OCI-LY7 (cell line): ENCODE measurements around the gene OPN5. TPM values are rescaled to one million over a fixed set of nuclear protein-coding genes. Genes with fewer than 3 reads are reported as not detected.

Experiments used
- BruUV-seq: library from RNA; stranded (reverse); fragments of 400-500 nt; replicated peaks from 2 replicates; lab custom pipeline; 2021; lab: Mats Ljungman, UMichigan
- CTCF ChIA-PET: fragments of 300-600 bp; sonication (Branson Sonifier 250); formaldehyde crosslinking; loops from one replicate; lab custom pipeline; 2022; ENCODE audit warnings: antibody characterized with exemption; ENCODE audit not compliant: unreplicated experiment; lab: Charles Lee
- POLR2A ChIA-PET: fragments of 300-600 bp; sonication (Branson Sonifier 250); formaldehyde crosslinking; loops from one replicate; lab custom pipeline; 2022; ENCODE audit warnings: antibody characterized with exemption; lab: Charles Lee
- DNase-seq: peaks from one replicate; pipeline ENCODE4 v3.0.0-alpha.2; 2015; ENCODE audit warnings: low spot score
- H2AFZ ChIP-seq: fragments of 200-600 bp; sonication (generic), shearing (Covaris generic); 2 replicates; pipeline ENCODE4 v1.6.1; 2014; ENCODE audit warnings: mild to moderate bottlenecking, antibody characterized with exemption, low read length, moderate library complexity
- H3K27ac ChIP-seq: fragments of 200-600 bp; sonication (generic); 2 replicates; pipeline ENCODE4 v1.5.1; 2014; ENCODE audit warnings: mixed run types, low read depth, mild to moderate bottlenecking, moderate library complexity, low read length, inconsistent platforms; ENCODE audit not compliant: poor library complexity, severe bottlenecking
- H3K36me3 ChIP-seq: fragments of 200-600 bp; sonication (generic); 2 replicates; pipeline ENCODE4 v1.6.1; 2014; ENCODE audit warnings: mild to moderate bottlenecking, antibody characterized with exemption, low read length, moderate library complexity, mixed read lengths; ENCODE audit not compliant: insufficient read depth
- H3K4me1 ChIP-seq: fragments of 200-600 bp; sonication (generic); 2 replicates; pipeline ENCODE4 v1.5.1; 2014; ENCODE audit warnings: mild to moderate bottlenecking, low read length; ENCODE audit not compliant: insufficient read depth, poor library complexity, severe bottlenecking
- H3K4me2 ChIP-seq: fragments of 200-600 bp; sonication (generic); 2 replicates; pipeline ENCODE4 v1.6.1; 2014; ENCODE audit warnings: mild to moderate bottlenecking, low read length
- H3K4me3 ChIP-seq: fragments of 200-600 bp; sonication (generic); 2 replicates; pipeline ENCODE4 v1.5.1; 2014; ENCODE audit warnings: mild to moderate bottlenecking, low read depth, low read length; ENCODE audit not compliant: poor library complexity, severe bottlenecking
- H3K79me2 ChIP-seq: fragments of 200-600 bp; sonication (generic); 2 replicates; pipeline ENCODE4 v1.6.1; 2016; ENCODE audit warnings: low read depth, mild to moderate bottlenecking, low read length, moderate library complexity, mixed read lengths; ENCODE audit not compliant: insufficient read depth
- H3K9me2 ChIP-seq: fragments of 200-600 bp; sonication (generic); 2 replicates; pipeline ENCODE4 v1.6.1; 2016; ENCODE audit warnings: mild to moderate bottlenecking, low read length, mixed read lengths; ENCODE audit not compliant: insufficient read depth
- H3K9me3 ChIP-seq: fragments of 200-600 bp; sonication (generic); 2 replicates; pipeline ENCODE4 v1.6.1; 2014; ENCODE audit warnings: mild to moderate bottlenecking, mixed run types, low read length, mixed read lengths
- H4K20me1 ChIP-seq: fragments of 200-600 bp; sonication (generic); 2 replicates; pipeline ENCODE4 v1.6.1; 2014; ENCODE audit warnings: mild to moderate bottlenecking, antibody characterized with exemption, low read length, moderate library complexity, mixed read lengths; ENCODE audit not compliant: insufficient read depth
- CTCF ChIP-seq: fragments of 200-600 bp; sonication (generic); conservative IDR thresholded peaks from 2 replicates; pipeline ENCODE4 v1.5.1; 2014; ENCODE audit warnings: mild to moderate bottlenecking, antibody characterized with exemption, low read length, moderate library complexity, mixed read lengths
- EZH2phosphoT487 ChIP-seq: fragments of 200-600 bp; sonication (generic); IDR thresholded peaks from 2 replicates; pipeline ENCODE4 v1.6.1; 2018; ENCODE audit warnings: low read depth, borderline replicate concordance, mild to moderate bottlenecking, mixed run types, antibody characterized with exemption, low read length, moderate library complexity, mixed read lengths
- intact Hi-C: fragments of 100-400 bp; cut with micrococcal nuclease; formaldehyde crosslinking; loops from one replicate; pipeline ENCODE4 v1.10.0; 2022; ENCODE audit not compliant: unreplicated experiment
- total RNA-seq, 2 experiments: library from RNA; depleted of rRNA in 1 of 2; stranded (reverse); fragments of >200 nt in 1 of 2; shearing (Covaris generic) in 1 of 2; gene quantifications; 2 replicates each; pipeline ENCODE4 v1.2.3, GENCODE V29; 2014 to 2022

OPN5 gene
- total RNA-seq, 2 experiments from 2014 or later: not detected

DNA sequence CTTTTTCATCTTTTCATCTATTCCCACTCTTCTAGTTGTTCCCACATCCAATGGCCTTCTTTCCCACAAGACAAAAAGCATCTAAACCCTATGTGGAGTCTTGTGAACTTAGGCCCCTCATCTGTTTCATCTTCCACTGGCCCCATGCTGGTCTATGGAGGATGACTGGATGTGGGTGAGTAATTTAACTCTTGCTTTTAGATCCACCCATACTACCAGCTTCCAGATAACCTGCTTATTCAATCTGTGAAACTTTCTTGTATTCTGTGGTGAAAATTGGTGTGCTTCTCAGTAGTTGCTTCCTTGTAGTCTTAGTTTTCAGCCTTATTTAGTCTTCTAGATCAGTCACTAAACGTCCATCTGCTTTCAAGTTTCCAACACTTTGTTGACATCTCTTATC is 64.9 kb downstream of the OPN5 start:
- no peaks in the 10 kb centered on the region for H3K36me3 ChIP-seq
- intact Hi-C loops: no loop called here
- no peak for TF ChIP-seq EZH2phosphoT487
- TF ChIP-seq CTCF: no peak
- no peak overlapping the region for H2AFZ ChIP-seq
- H3K4me1 ChIP-seq: no peaks in the 10 kb centered on the region
- H3K9me2 ChIP-seq: no peaks in the 10 kb centered on the region
- no peaks in the 10 kb centered on the region for H4K20me1 ChIP-seq
- no peak overlapping the region for H3K4me3 ChIP-seq
- no peak overlapping the region for H3K4me2 ChIP-seq
- H3K27ac ChIP-seq: no peak overlapping the region
- H3K9me3 ChIP-seq: no peaks in the 10 kb centered on the region
- no TSS peak for BruUV-seq
- ChIA-PET POLR2A (no interaction called here), CTCF (no interaction called here)
- no peak for DNase-seq
- H3K79me2 ChIP-seq: no peaks in the 10 kb centered on the region

DNA sequence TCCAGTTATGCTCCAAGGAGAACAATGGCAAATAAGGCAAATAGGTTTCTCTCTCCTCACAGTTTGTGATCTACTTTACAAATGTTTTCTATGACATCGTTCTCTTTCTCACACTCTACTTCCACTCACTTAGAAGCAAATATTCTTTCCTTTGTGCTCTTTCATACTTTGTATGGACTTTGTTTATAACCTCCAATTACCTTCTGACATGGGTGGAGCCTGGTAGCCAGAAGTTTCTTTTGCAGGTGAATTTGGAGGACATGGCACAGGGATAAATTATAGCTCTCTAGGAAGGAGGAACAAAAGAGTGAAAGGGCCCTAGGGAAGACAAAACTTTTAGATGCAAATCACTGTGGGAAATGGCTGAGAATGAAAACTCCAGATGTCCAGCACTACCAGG is 69.3 kb downstream of the OPN5 start:
- intact Hi-C loops: no loop called here

DNA sequence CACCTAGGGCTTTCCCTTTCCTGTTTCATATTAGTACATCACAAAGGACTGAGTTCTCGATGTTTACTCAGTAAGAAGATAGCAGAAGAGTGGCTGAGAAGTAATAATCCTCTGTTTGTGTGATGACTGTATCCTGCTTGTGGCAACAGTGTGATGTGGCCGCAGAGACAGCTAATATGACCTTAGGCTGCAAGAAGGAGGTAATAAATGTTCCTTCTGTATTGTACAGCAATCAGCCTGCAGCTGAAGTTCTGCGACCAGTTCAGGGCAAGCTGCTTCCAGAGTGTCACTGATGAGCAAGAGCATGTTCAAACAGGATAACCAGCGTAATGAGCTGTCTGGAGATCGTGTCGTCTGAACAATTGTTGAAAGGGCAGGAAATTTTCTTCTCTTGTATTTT is 70.9 kb downstream of the OPN5 start:
- no peaks in the 10 kb centered on the region for H3K4me1 ChIP-seq
- no peak overlapping the region for H2AFZ ChIP-seq
- ChIA-PET POLR2A (no interaction called here), CTCF (no interaction called here)
- no peaks in the 10 kb centered on the region for H3K36me3 ChIP-seq
- no peak overlapping the region for H3K27ac ChIP-seq
- H4K20me1 ChIP-seq: no peaks in the 10 kb centered on the region
- intact Hi-C loops: no loop called here
- no peak overlapping the region for H3K4me2 ChIP-seq
- no peak for DNase-seq
- no peaks in the 10 kb centered on the region for H3K9me2 ChIP-seq
- BruUV-seq: no TSS peak
- no peak overlapping the region for H3K4me3 ChIP-seq
- no peaks in the 10 kb centered on the region for H3K79me2 ChIP-seq
- no peak for TF ChIP-seq CTCF
- no peak for TF ChIP-seq EZH2phosphoT487
- no peaks in the 10 kb centered on the region for H3K9me3 ChIP-seq

More for the DNA sequence above, 69.3 kb downstream of the OPN5 start:
- Histone ChIP-seq H3K4me1 (no peaks in the 10 kb centered on the region), H2AFZ (no peak overlapping the region), H3K4me2 (no peak overlapping the region), H4K20me1 (no peaks in the 10 kb centered on the region), H3K9me2 (no peaks in the 10 kb centered on the region), H3K79me2 (no peaks in the 10 kb centered on the region), H3K36me3 (no peaks in the 10 kb centered on the region), H3K4me3 (no peak overlapping the region), H3K27ac (no peak overlapping the region), H3K9me3 (no peaks in the 10 kb centered on the region)
- POLR2A ChIA-PET: no interaction called here
- TF ChIP-seq CTCF (no peak), EZH2phosphoT487 (no peak)
- DNase-seq: no peak
- BruUV-seq: no TSS peak
- CTCF ChIA-PET: no interaction called here
